Trophoblast cell (in vitro differentiated cells and primary cell): ENCODE measurements around the gene PTF1A.

ENCODE experiments used
- DNase-seq, 2 donors: peaks; one replicate each; pipeline ENCODE4 v3.0.0-alpha.2; 2016
- H2AFZ ChIP-seq: 2 replicates; pipeline ENCODE4 v1.6.1; 2013; ENCODE audit warnings: low read length, moderate library complexity, mild to moderate bottlenecking; ENCODE audit not compliant: insufficient read depth, poor library complexity
- H2AK5ac ChIP-seq: 2 replicates; pipeline ENCODE4 v1.6.1; 2013; ENCODE audit warnings: mild to moderate bottlenecking, low read length
- H2BK120ac ChIP-seq: 2 replicates; pipeline ENCODE4 v1.6.1; 2013; ENCODE audit warnings: low read length, mild to moderate bottlenecking, moderate library complexity; ENCODE audit not compliant: insufficient read depth, poor library complexity
- H2BK12ac ChIP-seq: 2 replicates; pipeline ENCODE4 v1.6.1; 2013; ENCODE audit warnings: mild to moderate bottlenecking, low read length, moderate library complexity
- H2BK5ac ChIP-seq: 2 replicates; pipeline ENCODE4 v1.6.1; 2013; ENCODE audit warnings: low read length, low read depth, moderate library complexity, mild to moderate bottlenecking; ENCODE audit not compliant: poor library complexity
- H3K14ac ChIP-seq: 2 replicates; pipeline ENCODE4 v1.6.1; 2013; ENCODE audit warnings: mild to moderate bottlenecking, low read length
- H3K18ac ChIP-seq: 2 replicates; pipeline ENCODE4 v1.6.1; 2013; ENCODE audit warnings: mild to moderate bottlenecking, low read length
- H3K23ac ChIP-seq: 2 replicates; pipeline ENCODE4 v1.6.1; 2013; ENCODE audit warnings: low read length
- H3K27ac ChIP-seq: 2 replicates; pipeline ENCODE4 v1.5.1; 2013; ENCODE audit warnings: low read depth, mild to moderate bottlenecking, inconsistent platforms, low read length, moderate library complexity
- H3K27me3 ChIP-seq: 2 replicates; pipeline ENCODE4 v1.6.1; 2013; ENCODE audit warnings: inconsistent platforms, mild to moderate bottlenecking, low read length, moderate library complexity; ENCODE audit not compliant: insufficient read depth
- H3K36me3 ChIP-seq, 2 experiments: 1 replicate in 1 of 2; 2 replicates in 1 of 2; pipeline ENCODE4 v1.6.1; 2013; ENCODE audit warnings: low read length in 2 of 2, mild to moderate bottlenecking in 2 of 2, moderate library complexity in 1 of 2; ENCODE audit not compliant: insufficient read depth in 2 of 2, control insufficient read depth in 1 of 2
- H3K4ac ChIP-seq: 2 replicates; pipeline ENCODE4 v1.6.1; 2013; ENCODE audit warnings: low read depth, mild to moderate bottlenecking, low read length, moderate library complexity
- H3K4me1 ChIP-seq, 2 experiments: 1 replicate in 1 of 2; 2 replicates in 1 of 2; pipeline ENCODE4 v1.6.1; 2013; ENCODE audit warnings: low read length in 2 of 2, mild to moderate bottlenecking in 2 of 2, moderate library complexity in 1 of 2; ENCODE audit not compliant: insufficient read depth in 2 of 2, control insufficient read depth in 1 of 2
- H3K4me2 ChIP-seq: 2 replicates; pipeline ENCODE4 v1.6.1; 2013; ENCODE audit warnings: inconsistent platforms, mild to moderate bottlenecking, low read length, moderate library complexity
- H3K4me3 ChIP-seq: 2 replicates; pipeline ENCODE4 v1.5.1; 2013; ENCODE audit warnings: mild to moderate bottlenecking, low read depth, low read length, inconsistent platforms
- H3K79me1 ChIP-seq: one replicate; pipeline ENCODE4 v1.6.1; 2013; ENCODE audit warnings: low read length
- H3K79me2 ChIP-seq: 2 replicates; pipeline ENCODE4 v1.6.1; 2013; ENCODE audit warnings: low read length, mild to moderate bottlenecking; ENCODE audit not compliant: control insufficient read depth, insufficient read depth, poor library complexity
- H3K9ac ChIP-seq: 2 replicates; pipeline ENCODE4 v1.6.1; 2013; ENCODE audit warnings: mild to moderate bottlenecking, low read length
- H3K9me3 ChIP-seq: 2 replicates; pipeline ENCODE4 v1.6.1; 2013; ENCODE audit warnings: low read depth, mild to moderate bottlenecking, control low read depth, inconsistent platforms, low read length; ENCODE audit not compliant: insufficient read depth
- H4K12ac ChIP-seq: 2 replicates; pipeline ENCODE4 v1.6.1; 2013; ENCODE audit warnings: low read depth, mild to moderate bottlenecking, low read length, moderate library complexity
- H4K8ac ChIP-seq: 2 replicates; pipeline ENCODE4 v1.6.1; 2013; ENCODE audit warnings: low read depth, mild to moderate bottlenecking, low read length, moderate library complexity
- H4K91ac ChIP-seq: one replicate; pipeline ENCODE4 v1.6.1; 2013; ENCODE audit warnings: low read depth, mild to moderate bottlenecking, low read length, moderate library complexity
- WGBS: extraction: QIAGEN DNeasy Blood & Tissue Kit; methylation state at CpG from one replicate; pipeline ENCODE4 v1.1.7; 2013; ENCODE audit warnings: missing lambda C conversion rate; ENCODE audit not compliant: insufficient read length, insufficient coverage; ENCODE audit errors: extremely low coverage; 5-methylcytosine and 5-hydroxymethylcytosine counted together

PTF1A gene

DNA sequence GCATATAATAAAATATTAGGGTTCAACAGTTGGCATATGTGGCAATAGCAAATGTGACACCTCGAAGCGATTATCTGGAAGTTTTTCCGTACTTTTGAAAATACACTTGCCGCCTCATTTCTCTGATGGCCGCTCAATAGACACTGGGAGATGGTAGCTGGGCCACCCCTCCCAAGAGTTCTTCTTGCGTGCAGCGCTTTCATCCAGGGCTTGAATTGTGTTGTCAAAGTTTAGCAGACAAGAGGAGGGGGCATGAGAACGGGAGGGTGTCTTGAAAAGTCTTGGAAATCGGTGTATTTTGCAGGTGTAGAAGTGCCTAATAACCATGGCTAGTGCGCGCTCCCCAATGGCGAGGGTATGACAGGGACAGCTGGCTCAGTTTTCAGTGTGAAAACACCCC lies 8.5 kb downstream of the PTF1A start:
- H3K79me1 ChIP-seq = no peaks in the 10 kb centered on the region
- no peaks in the 10 kb centered on the region for H3K36me3 ChIP-seq
- peaks cover 87% of the 10 kb centered on the region for H3K27me3 ChIP-seq
- H3K18ac ChIP-seq = no peak overlapping the region
- H3K4me2 ChIP-seq = no peak overlapping the region
- no peak overlapping the region for H2AK5ac ChIP-seq
- H3K79me2 ChIP-seq = no peaks in the 10 kb centered on the region
- H2AFZ ChIP-seq = no peak overlapping the region
- H3K4me1 ChIP-seq = peaks cover 0 to 2% of the 10 kb centered on the region in 2 experiments
- no peak overlapping the region for H4K8ac ChIP-seq
- no peak overlapping the region for H2BK5ac ChIP-seq
- no peaks in the 10 kb centered on the region for H3K9me3 ChIP-seq
- no peak for DNase-seq
- H3K4me3 ChIP-seq = no peak overlapping the region
- no peak overlapping the region for H2BK120ac ChIP-seq
- no peak overlapping the region for H3K23ac ChIP-seq
- H4K12ac ChIP-seq = no peak overlapping the region
- H3K14ac ChIP-seq = no peak overlapping the region
- H3K9ac ChIP-seq = no peak overlapping the region
- H3K4ac ChIP-seq = no peak overlapping the region
- H2BK12ac ChIP-seq = no peak overlapping the region
- no CpG with 5 or more reads among the region's 12 CpGs for WGBS
- no peak overlapping the region for H3K27ac ChIP-seq
- H4K91ac ChIP-seq = no peak overlapping the region

DNA sequence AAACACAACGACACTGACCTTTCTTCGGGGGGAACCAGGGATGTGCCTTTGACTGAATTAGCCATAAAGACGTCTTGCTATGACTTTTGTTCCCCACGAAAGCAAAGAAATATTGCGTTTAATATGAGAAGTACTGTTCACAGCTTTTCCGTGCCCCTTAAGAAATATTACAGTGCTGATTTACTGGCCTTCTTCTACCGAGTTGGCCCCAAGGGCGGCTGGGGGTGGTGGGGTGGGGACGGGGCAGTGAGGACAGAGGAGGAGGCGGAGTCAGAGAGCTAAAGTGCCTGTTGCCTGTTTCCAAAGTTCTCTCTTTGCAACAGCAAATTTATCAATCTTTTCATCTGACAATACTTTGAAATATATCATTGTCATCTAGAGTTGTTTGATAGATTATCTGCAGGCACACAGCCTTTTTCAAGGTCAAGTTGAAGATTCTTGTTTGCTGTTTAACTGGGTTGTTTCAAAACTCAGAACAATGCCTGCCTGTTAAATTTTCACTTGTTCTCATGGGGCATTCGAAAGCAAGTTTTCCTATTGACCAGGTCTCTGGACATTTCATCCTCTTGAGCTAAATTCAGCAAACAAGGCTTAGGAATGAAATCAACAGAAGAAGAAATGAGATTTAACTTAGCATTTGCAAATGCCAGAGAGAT lies 9.0 kb downstream of the PTF1A start:
- Histone ChIP-seq H4K91ac (no peak overlapping the region), H3K4me1 (peaks cover 0 to 2% of the 10 kb centered on the region in 2 experiments), H3K9me3 (no peaks in the 10 kb centered on the region), H2AFZ (no peak overlapping the region), H3K4me2 (no peak overlapping the region), H2BK12ac (no peak overlapping the region), H2AK5ac (no peak overlapping the region), H3K4ac (no peak overlapping the region), H3K79me2 (no peaks in the 10 kb centered on the region), H2BK5ac (no peak overlapping the region), H3K14ac (no peak overlapping the region), H3K4me3 (no peak overlapping the region), H4K8ac (no peak overlapping the region), H3K18ac (no peak overlapping the region), H2BK120ac (no peak overlapping the region), H3K79me1 (no peaks in the 10 kb centered on the region), H4K12ac (no peak overlapping the region), H3K36me3 (no peaks in the 10 kb centered on the region), H3K9ac (no peak overlapping the region), H3K23ac (no peak overlapping the region), H3K27me3 (peaks cover 82% of the 10 kb centered on the region), H3K27ac (no peak overlapping the region)
- no peak for DNase-seq
- no CpG with 5 or more reads among the region's 11 CpGs for WGBS

DNA sequence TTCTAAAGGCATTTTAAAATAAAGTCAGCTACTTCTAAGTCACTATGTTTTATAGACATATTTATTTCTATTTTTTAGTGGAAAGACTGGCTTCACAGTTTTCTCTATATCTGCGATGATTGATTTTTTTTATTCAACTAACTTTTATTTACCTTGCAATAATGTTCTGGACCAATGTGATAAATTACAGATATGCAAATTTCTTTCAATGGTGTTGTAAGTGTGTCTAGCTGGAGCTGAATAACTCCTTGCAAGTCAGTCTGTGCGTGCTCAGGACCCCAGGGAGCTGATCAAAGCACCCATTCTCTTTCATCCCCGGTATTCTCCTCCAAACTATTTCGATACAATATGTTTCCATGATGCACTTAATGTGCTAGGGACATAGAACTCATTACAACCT lies 9.7 kb downstream of the PTF1A start:
- Histone ChIP-seq H3K4ac (no peak overlapping the region), H3K36me3 (no peaks in the 10 kb centered on the region), H2BK120ac (no peak overlapping the region), H3K18ac (no peak overlapping the region), H3K79me2 (no peaks in the 10 kb centered on the region), H2AK5ac (no peak overlapping the region), H3K14ac (no peak overlapping the region), H3K27me3 (peaks cover 75% of the 10 kb centered on the region), H3K27ac (no peak overlapping the region), H3K9ac (no peak overlapping the region), H4K12ac (no peak overlapping the region), H3K9me3 (no peaks in the 10 kb centered on the region), H2AFZ (no peak overlapping the region), H2BK12ac (no peak overlapping the region), H2BK5ac (no peak overlapping the region), H3K4me3 (no peak overlapping the region), H3K4me2 (no peak overlapping the region), H3K4me1 (peaks cover 0 to 2% of the 10 kb centered on the region in 2 experiments), H3K79me1 (no peaks in the 10 kb centered on the region), H4K8ac (no peak overlapping the region), H3K23ac (no peak overlapping the region), H4K91ac (no peak overlapping the region)
- no CpG with 5 or more reads among the region's 4 CpGs for WGBS
- DNase-seq = no peak

DNA sequence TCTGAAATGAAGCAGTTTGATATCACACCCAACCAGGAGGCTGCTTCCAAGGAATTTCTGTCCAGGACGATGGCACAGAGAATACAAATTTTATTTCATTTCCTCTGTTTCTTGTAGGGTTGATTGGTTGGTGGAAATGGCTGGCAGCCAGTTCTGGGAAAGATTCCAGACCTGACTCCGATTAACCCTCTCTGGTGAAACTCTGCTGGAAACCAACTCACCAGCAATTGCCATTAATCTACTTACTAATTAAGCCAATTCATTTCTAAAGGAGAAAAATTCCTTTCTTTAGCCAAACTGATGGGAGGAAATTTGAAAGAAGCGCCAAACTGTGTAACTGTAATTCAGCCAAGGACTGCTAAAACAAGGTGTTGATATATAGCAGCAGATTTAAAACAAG lies 10.7 kb downstream of the PTF1A start:
- peaks cover 0 to 2% of the 10 kb centered on the region in 2 experiments for H3K4me1 ChIP-seq
- no peak overlapping the region for H3K27ac ChIP-seq
- no peak overlapping the region for H4K8ac ChIP-seq
- H3K36me3 ChIP-seq = no peaks in the 10 kb centered on the region
- H2BK5ac ChIP-seq = no peak overlapping the region
- H3K23ac ChIP-seq = no peak overlapping the region
- peaks cover 66% of the 10 kb centered on the region for H3K27me3 ChIP-seq
- no peak overlapping the region for H3K9ac ChIP-seq
- no peak overlapping the region for H3K14ac ChIP-seq
- H2BK12ac ChIP-seq = no peak overlapping the region
- no peaks in the 10 kb centered on the region for H3K79me2 ChIP-seq
- no peak overlapping the region for H3K4ac ChIP-seq
- no peak overlapping the region for H2BK120ac ChIP-seq
- no peak overlapping the region for H3K4me3 ChIP-seq
- H3K18ac ChIP-seq = no peak overlapping the region
- no peak overlapping the region for H2AFZ ChIP-seq
- no CpG with 5 or more reads among the region's 3 CpGs for WGBS
- no peak overlapping the region for H2AK5ac ChIP-seq
- H3K79me1 ChIP-seq = no peaks in the 10 kb centered on the region
- H3K4me2 ChIP-seq = no peak overlapping the region
- DNase-seq = no peak
- no peaks in the 10 kb centered on the region for H3K9me3 ChIP-seq
- H4K12ac ChIP-seq = no peak overlapping the region
- H4K91ac ChIP-seq = no peak overlapping the region
